Adrenal gland (tissue), 12 donors: ENCODE results near the gene FAM50B. TPM values are rescaled to one million over a fixed set of nuclear protein-coding genes. Genes with fewer than 3 reads are reported as not detected.

Experiments
- DNase-seq, 7 donors: peaks; one replicate each; pipeline ENCODE4 v3.0.0-alpha.2; 2019 to 2020
- H3K27ac ChIP-seq, 5 donors: fragments of 200-600 bp; sonication (generic) in 4 of 5; 1 replicate in 3 of 5; 2 replicates in 2 of 5; pipeline versions ENCODE4 v1.5.1 to v1.8.0; 2016 to 2020; ENCODE audit warnings: mild to moderate bottlenecking in 1 of 5
- H3K27me3 ChIP-seq: fragments of 200-600 bp; 2 replicates; pipeline ENCODE4 v1.8.0; 2021
- H3K36me3 ChIP-seq, 2 donors: fragments of 200-600 bp; replicated peaks in 1 of 2; 1 replicate in 1 of 2; 2 replicates in 1 of 2; pipeline versions ENCODE4 v1.5.1 to v1.8.0; 2018 to 2022
- H3K4me1 ChIP-seq, 2 donors: fragments of 200-600 bp; replicated peaks in 1 of 2; 1 replicate in 1 of 2; 2 replicates in 1 of 2; pipeline versions ENCODE4 v1.5.1 to v1.8.0; 2018 to 2021
- H3K4me3 ChIP-seq, 4 donors: fragments of 200-600 bp; sonication (generic) in 3 of 4; one replicate each; pipeline ENCODE4 v1.5.1; 2016 to 2018
- H3K9me3 ChIP-seq, 3 donors: fragments of 200-600 bp; sonication (generic) in 1 of 3; replicated peaks in 1 of 3; 1 replicate in 2 of 3; 2 replicates in 1 of 3; pipeline versions ENCODE4 v1.5.1 to v1.8.0; 2016 to 2021
- CTCF ChIP-seq, 6 experiments: fragments of 450-650 bp in 4 of 6; fragments of 200-600 bp in 2 of 6; sonication (generic) in 1 of 6; IDR thresholded peaks; 1 replicate in 5 of 6; 2 replicates in 1 of 6; pipeline versions ENCODE4 v1.5.1 to v1.8.0; 2016 to 2021; ENCODE audit warnings: antibody characterized with exemption in 6 of 6, mild to moderate bottlenecking in 2 of 6, moderate library complexity in 1 of 6
- POLR2A ChIP-seq, 2 donors: fragments of 450-650 bp; IDR thresholded peaks; one replicate each; pipeline ENCODE4 v1.6.1; 2017; ENCODE audit warnings: antibody characterized with exemption in 2 of 2, mild to moderate bottlenecking in 2 of 2, moderate library complexity in 1 of 2
- WGBS, 4 donors: extraction: QIAGEN DNeasy Blood & Tissue Kit in 2 of 4; methylation state at CpG; one replicate each; pipeline versions ENCODE4 v1.1.5 to v1.1.7; 2013 to 2017; 5-methylcytosine and 5-hydroxymethylcytosine counted together
- intact Hi-C, 2 donors: fragments of 100-400 bp; cut with DNase I; formaldehyde crosslinking; loops; one replicate each; pipeline versions ENCODE4 v1.14.1 to v1.15.0; 2022 to 2023
- polyA plus RNA-seq, 3 donors: library from polyadenylated mRNA; stranded (reverse); fragments of 200-250 nt in 2 of 3; fragments of 350-450 nt in 1 of 3; fragmentation: Illumina TruSeq in 1 of 3; extraction: RNeasy Lipid Tissue Mini Kit (QIAGEN cat#74804) in 1 of 3; gene quantifications; one replicate each; pipeline ENCODE4 v1.2.3, GENCODE V29; 2013 to 2014
- total RNA-seq, 9 donors: library from RNA; depleted of rRNA in 4 of 9; stranded (reverse); fragments of >200 nt in 4 of 9; fragments of 120-200 nt in 1 of 9; fragmentation: NEBNext Ultra II Directional in 1 of 9; extraction: Animal tissue kit (Norgen Biotek cat#: 25700) in 1 of 9; gene quantifications; one replicate each; pipeline versions ENCODE4 v1.1.0 to v1.2.4, GENCODE V29; 2013 to 2023
- donor health status: healthy with polysubstance abuse.
- donor health status: Bipolar disorder and iron deficiency.
- donor health status: DM: yes; HTN: yes; CAD: no.
- donor health status: DM: no; HTN: no; CAD: no.
- donor health status: DM: no; HTN: no; CAD: no.
- donor health status: DM: yes; HTN: yes; CAD: no.

Gene FAM50B
- total and polyA plus RNA-seq, 12 donors, result 5.9 to 119 (median 14.2) TPM

- Histone ChIP-seq H3K36me3 (no peaks in the 10 kb centered on the region), H3K27ac (no peak overlapping the region), H3K4me1 (no peaks in the 10 kb centered on the region), H3K4me3 (no peak overlapping the region), H3K9me3 (no peaks in the 10 kb centered on the region), H3K27me3 (no peaks in the 10 kb centered on the region)
- no peak for DNase-seq
- intact Hi-C loops, result no loop called here
- 91 to 93% (median 92%) methylated on average over 5 of the region's 5 CpGs for WGBS, 4 donors
- TF ChIP-seq CTCF (IDR thresholded peaks at IDR 0.05) (no peak), POLR2A (IDR thresholded peaks at IDR 0.05) (no peak)
These were observed 26.3 kb downstream of the FAM50B start for GRCh38 chr6:3875486-3875885.

- peak in 2 of 7 donors; percentile 21 to 55 for DNase-seq
- Histone ChIP-seq H3K4me3 (no peak overlapping the region), H3K9me3 (no peaks in the 10 kb centered on the region), H3K36me3 (no peaks in the 10 kb centered on the region), H3K27ac (no peak overlapping the region), H3K27me3 (no peaks in the 10 kb centered on the region), H3K4me1 (no peaks in the 10 kb centered on the region)
- intact Hi-C loops, result no loop called here
- WGBS, 4 donors, result 73 to 78% (median 76%) methylated on average over 10 of the region's 10 CpGs
- TF ChIP-seq CTCF (IDR thresholded peaks at IDR 0.05) (no peak), POLR2A (IDR thresholded peaks at IDR 0.05) (no peak)
These were observed 26.9 kb downstream of the FAM50B start for GRCh38 chr6:3876101-3876500.

GRCh38 chr6:3876866-3877265 is 27.7 kb downstream of the FAM50B start:
- TF ChIP-seq CTCF (IDR thresholded peaks at IDR 0.05), result no peak
- TF ChIP-seq POLR2A (IDR thresholded peaks at IDR 0.05), result no peak
- no peaks in the 10 kb centered on the region for H3K4me1 ChIP-seq
- WGBS, 4 donors, result 64 to 76% (median 66%) methylated on average over 4 of the region's 4 CpGs
- no peaks in the 10 kb centered on the region for H3K27me3 ChIP-seq
- DNase-seq, result no peak
- no peaks in the 10 kb centered on the region for H3K9me3 ChIP-seq
- intact Hi-C loops, result no loop called here
- no peak overlapping the region for H3K4me3 ChIP-seq
- H3K36me3 ChIP-seq, result no peaks in the 10 kb centered on the region
- no peak overlapping the region for H3K27ac ChIP-seq

- H3K27me3 ChIP-seq, result no peaks in the 10 kb centered on the region
- no peak for TF ChIP-seq CTCF (IDR thresholded peaks at IDR 0.05)
- TF ChIP-seq POLR2A (IDR thresholded peaks at IDR 0.05), result no peak
- DNase-seq, result no peak
- WGBS, 4 donors, result 61 to 86% (median 82%) methylated on average over 4 to 6 of the region's 6 CpGs
- intact Hi-C loops, result no loop called here
- H3K4me1 ChIP-seq, result no peaks in the 10 kb centered on the region
- H3K27ac ChIP-seq, result no peak overlapping the region
- H3K4me3 ChIP-seq, result no peak overlapping the region
- H3K36me3 ChIP-seq, result no peaks in the 10 kb centered on the region
- H3K9me3 ChIP-seq, result no peaks in the 10 kb centered on the region
These were observed 29.0 kb downstream of the FAM50B start for GRCh38 chr6:3878048-3878666.
